ENCODE measurements around the gene ZNF514. TPM values are rescaled to one million over a fixed set of nuclear protein-coding genes. Genes with fewer than 3 reads are reported as not detected.

ZNF514 gene
- total RNA-seq, 2 donors from 2014 or later, result 11.2 to 13.8 TPM

DNA sequence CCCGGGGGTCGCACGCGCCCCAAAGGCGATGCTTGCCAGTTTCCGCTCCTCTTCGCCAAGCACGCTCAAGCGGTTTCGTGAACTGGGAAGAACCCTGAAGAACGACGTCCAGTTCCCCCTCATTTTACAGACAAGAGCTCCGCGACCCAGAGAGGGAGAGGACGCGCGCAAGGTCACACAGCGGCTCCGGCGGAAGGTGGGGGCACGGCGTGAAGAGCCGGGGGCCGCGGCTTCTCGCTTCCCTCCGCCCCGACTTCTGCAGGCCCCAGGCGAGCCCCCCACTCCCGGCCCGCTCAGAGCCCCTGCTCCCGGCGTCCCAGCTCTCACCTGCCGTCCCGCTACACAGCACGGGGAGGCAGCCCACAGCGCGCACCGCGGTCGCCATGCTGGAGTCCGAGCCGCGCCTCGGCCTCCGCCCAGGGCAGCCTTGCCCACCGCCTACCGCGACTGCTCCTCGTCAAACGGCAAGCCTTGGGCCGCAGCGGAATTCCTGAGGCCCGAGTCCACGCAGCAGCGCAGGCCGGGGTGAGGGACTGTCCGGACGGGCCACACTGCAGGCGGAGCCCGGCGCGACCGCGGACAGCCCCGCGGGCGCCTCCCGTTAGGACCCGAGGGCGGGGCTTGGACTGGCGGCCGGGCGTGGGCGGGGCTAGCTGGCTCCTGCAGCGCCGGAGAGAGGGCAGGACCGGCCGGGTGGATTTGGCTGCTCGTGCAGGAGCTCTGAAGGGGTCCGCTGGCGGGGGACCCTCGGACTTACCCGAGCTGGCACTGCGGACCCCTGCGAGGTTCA, 38.0 kb downstream of the ZNF514 start, which contains the start of gene MRPS5:
MRPS5 (minus strand) TSS at position 402 of the 790 bp plus-strand sequence; CDS start at position 385, 17 bp downstream.
- DNase-seq, result peak; percentile 82 to 89 (median 84)
- peak within 1 kb of the TSS; percentile 83 to 97 (median 92) for H3K27ac ChIP-seq
- peaks cover 19% of the 10 kb centered on the region for H3K4me1 ChIP-seq
- H3K9me3 ChIP-seq, result no peaks in the 10 kb centered on the region
- intact Hi-C loops (cut with DNase I), result no loop called here
- no peaks in the 10 kb centered on the region for H3K36me3 ChIP-seq (replicated peaks in 1 of 2; ENCODE audit: insufficient read depth in 1 of 2, low read depth in 2 of 2)
- H3K4me3 ChIP-seq, result peak within 1 kb of the TSS; percentile 61 to 82
- H3K27me3 ChIP-seq, result no peaks in the 10 kb centered on the region
- WGBS, 2 donors, result 0% methylated on average over 4 to 84 of the region's 86 CpGs
- TF ChIP-seq, protein P1, sequence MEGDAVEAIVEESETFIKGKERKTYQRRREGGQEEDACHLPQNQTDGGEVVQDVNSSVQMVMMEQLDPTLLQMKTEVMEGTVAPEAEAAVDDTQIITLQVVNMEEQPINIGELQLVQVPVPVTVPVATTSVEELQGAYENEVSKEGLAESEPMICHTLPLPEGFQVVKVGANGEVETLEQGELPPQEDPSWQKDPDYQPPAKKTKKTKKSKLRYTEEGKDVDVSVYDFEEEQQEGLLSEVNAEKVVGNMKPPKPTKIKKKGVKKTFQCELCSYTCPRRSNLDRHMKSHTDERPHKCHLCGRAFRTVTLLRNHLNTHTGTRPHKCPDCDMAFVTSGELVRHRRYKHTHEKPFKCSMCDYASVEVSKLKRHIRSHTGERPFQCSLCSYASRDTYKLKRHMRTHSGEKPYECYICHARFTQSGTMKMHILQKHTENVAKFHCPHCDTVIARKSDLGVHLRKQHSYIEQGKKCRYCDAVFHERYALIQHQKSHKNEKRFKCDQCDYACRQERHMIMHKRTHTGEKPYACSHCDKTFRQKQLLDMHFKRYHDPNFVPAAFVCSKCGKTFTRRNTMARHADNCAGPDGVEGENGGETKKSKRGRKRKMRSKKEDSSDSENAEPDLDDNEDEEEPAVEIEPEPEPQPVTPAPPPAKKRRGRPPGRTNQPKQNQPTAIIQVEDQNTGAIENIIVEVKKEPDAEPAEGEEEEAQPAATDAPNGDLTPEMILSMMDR (IDR thresholded peaks at IDR 0.05), result peak in 2 of 7 experiments; percentile 18 to 24
- peak; percentile 50 to 72 (median 71) for TF ChIP-seq POLR2A (IDR thresholded peaks at IDR 0.05)
- ATAC-seq, result peak; percentile 95

- Histone ChIP-seq H3K9me3 (no peaks in the 10 kb centered on the region), H3K27ac (peak overlapping the region in 3 of 4 donors; percentile 88 to 97 (median 96)), H3K4me1 (peaks cover 19% of the 10 kb centered on the region), H3K27me3 (no peaks in the 10 kb centered on the region), H3K4me3 (peak overlapping the region; percentile 61 to 82), H3K36me3 (replicated peaks in 1 of 2; ENCODE audit: insufficient read depth in 1 of 2, low read depth in 2 of 2) (no peaks in the 10 kb centered on the region)
- DNase-seq, result no peak
- intact Hi-C loops (cut with DNase I), result no loop called here
- TF ChIP-seq, protein P1 (IDR thresholded peaks at IDR 0.05), result no peak
- no peak for TF ChIP-seq POLR2A (IDR thresholded peaks at IDR 0.05)
- 0 to 1% methylated on average over 11 of the region's 11 CpGs for WGBS, 2 donors
- no peak for ATAC-seq
These were observed 38.6 kb downstream of the ZNF514 start for GRCh38 chr2:95121093-95121406.

GRCh38 chr2:95115418-95115817, 44.2 kb downstream of the ZNF514 start:
- Histone ChIP-seq H3K4me1 (peaks cover 21% of the 10 kb centered on the region), H3K27ac (no peak overlapping the region), H3K27me3 (no peaks in the 10 kb centered on the region), H3K36me3 (replicated peaks in 1 of 2; ENCODE audit: insufficient read depth in 1 of 2, low read depth in 2 of 2) (peaks cover 0 to 6% of the 10 kb centered on the region in 2 donors), H3K4me3 (no peak overlapping the region), H3K9me3 (no peaks in the 10 kb centered on the region)
- intact Hi-C loops (cut with DNase I), result loop anchor here (10.0 kb wide), 1 partner anchor 101 kb away; no protein-coding TSS in a partner anchor
- TF ChIP-seq, protein P1 (IDR thresholded peaks at IDR 0.05), result peak; percentile 42 to 81 (median 70)
- no peak for TF ChIP-seq POLR2A (IDR thresholded peaks at IDR 0.05)
- ATAC-seq (peak; percentile 82), DNase-seq (peak; percentile 73 to 85 (median 78))
- 8% methylated on average over 7 of the region's 7 CpGs for WGBS, 2 donors

GRCh38 chr2:95113464-95113863, 46.2 kb downstream of the ZNF514 start:
- DNase-seq (no peak), ATAC-seq (no peak)
- H3K27ac ChIP-seq, result no peak overlapping the region
- no peak overlapping the region for H3K4me3 ChIP-seq
- H3K27me3 ChIP-seq, result no peaks in the 10 kb centered on the region
- intact Hi-C loops (cut with DNase I), result loop anchor here (10.0 kb wide), 1 partner anchor 99 kb away; no protein-coding TSS in a partner anchor
- H3K4me1 ChIP-seq, result peaks cover 7% of the 10 kb centered on the region
- TF ChIP-seq, protein P1 (IDR thresholded peaks at IDR 0.05), result no peak
- TF ChIP-seq POLR2A (IDR thresholded peaks at IDR 0.05), result no peak
- H3K9me3 ChIP-seq, result no peaks in the 10 kb centered on the region
- H3K36me3 ChIP-seq (replicated peaks in 1 of 2; ENCODE audit: insufficient read depth in 1 of 2, low read depth in 2 of 2), result peaks cover 5 to 12% of the 10 kb centered on the region in 2 donors
- WGBS, 2 donors, result 93 to 95% methylated on average over 7 of the region's 7 CpGs

Measured in body of pancreas (tissue), 4 donors.